Prostate gland (tissue), 2 donors: ENCODE measurements around the gene CFAP99.

Source experiments
- POLR2A ChIP-seq: fragments of 450-650 bp; IDR thresholded peaks from one replicate; pipeline ENCODE4 v1.6.1; 2016; ENCODE audit warnings: antibody characterized with exemption, mild to moderate bottlenecking
- TF ChIP-seq, protein P1 (sequence below), 4 experiments: fragments of 200-600 bp in 2 of 4; fragments of 450-650 bp in 2 of 4; sonication (generic) in 2 of 4; IDR thresholded peaks; 1 replicate in 3 of 4; 2 replicates in 1 of 4; pipeline ENCODE4 v1.5.1; 2016 to 2019; ENCODE audit warnings: antibody characterized with exemption in 4 of 4, mild to moderate bottlenecking in 2 of 4, moderate library complexity in 2 of 4

DNA sequence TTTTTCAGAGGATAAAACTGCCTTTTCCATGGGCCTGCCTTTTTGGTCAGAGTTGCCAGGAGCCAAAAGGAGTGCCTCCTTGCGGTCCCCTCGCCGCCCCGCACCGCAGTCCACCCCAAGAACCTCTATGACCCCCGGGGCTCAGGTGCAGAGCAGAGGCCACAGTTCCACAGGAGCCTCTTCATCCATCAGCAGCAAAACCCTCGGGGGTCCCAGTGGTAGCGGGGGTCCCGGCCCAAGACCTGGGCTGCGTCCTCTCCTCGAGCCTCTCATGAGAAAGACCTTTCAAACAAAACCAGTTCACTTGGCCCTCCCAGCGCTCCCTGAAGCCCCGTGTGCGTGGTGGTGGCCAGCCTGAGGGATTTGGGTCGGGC lies 17.2 kb upstream of the CFAP99 start:
- no peak for TF ChIP-seq POLR2A
- TF ChIP-seq, protein P1, sequence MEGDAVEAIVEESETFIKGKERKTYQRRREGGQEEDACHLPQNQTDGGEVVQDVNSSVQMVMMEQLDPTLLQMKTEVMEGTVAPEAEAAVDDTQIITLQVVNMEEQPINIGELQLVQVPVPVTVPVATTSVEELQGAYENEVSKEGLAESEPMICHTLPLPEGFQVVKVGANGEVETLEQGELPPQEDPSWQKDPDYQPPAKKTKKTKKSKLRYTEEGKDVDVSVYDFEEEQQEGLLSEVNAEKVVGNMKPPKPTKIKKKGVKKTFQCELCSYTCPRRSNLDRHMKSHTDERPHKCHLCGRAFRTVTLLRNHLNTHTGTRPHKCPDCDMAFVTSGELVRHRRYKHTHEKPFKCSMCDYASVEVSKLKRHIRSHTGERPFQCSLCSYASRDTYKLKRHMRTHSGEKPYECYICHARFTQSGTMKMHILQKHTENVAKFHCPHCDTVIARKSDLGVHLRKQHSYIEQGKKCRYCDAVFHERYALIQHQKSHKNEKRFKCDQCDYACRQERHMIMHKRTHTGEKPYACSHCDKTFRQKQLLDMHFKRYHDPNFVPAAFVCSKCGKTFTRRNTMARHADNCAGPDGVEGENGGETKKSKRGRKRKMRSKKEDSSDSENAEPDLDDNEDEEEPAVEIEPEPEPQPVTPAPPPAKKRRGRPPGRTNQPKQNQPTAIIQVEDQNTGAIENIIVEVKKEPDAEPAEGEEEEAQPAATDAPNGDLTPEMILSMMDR (IDR thresholded peaks at IDR 0.05) = no peak
